ENCODE results near the gene ROCK2. TPM values are rescaled to one million over a fixed set of nuclear protein-coding genes. Genes with fewer than 3 reads are reported as not detected.
A peak's percentile ranks its signal among the peaks of the same experiment; 100 is the strongest.

Gene ROCK2
- total RNA-seq, 3 donors from 2014 or later (not counting 1 experiment from before 2014, with no cell fraction given) = 19.9 to 28.2 (median 21.9) TPM

DNA sequence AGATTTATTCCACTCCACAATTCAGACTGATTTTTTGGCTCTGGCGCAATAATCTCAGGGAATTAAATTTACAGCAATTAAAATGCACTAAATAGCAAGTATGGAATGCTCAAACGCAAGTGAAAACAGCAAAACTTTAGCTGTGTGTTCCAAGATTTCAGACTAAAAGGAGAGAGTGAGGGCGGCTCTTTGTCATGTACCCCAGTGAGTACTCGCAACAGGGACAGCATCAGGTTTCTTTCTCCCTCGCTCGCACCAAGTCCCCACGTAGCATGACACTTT lies 1.1 kb downstream of the ROCK2 start:
- H3K27me3 Mint-ChIP-seq (ENCODE audit: low read depth in 2 of 2) = no peaks in the 10 kb centered on the region
- peak overlapping the region; percentile 87 to 94 for H3K27ac Mint-ChIP-seq
- WGBS (ENCODE audit: insufficient coverage) = 2% methylated on average over 7 of the region's 7 CpGs

GRCh38 chr2:11342551-11343367 lies 1.7 kb downstream of the ROCK2 start:
- H3K27me3 Mint-ChIP-seq (ENCODE audit: low read depth in 2 of 2) = no peaks in the 10 kb centered on the region
- ATAC-seq = no peak
- H3K4me1 ChIP-seq (ENCODE audit: control insufficient read depth, insufficient read depth, low read length) = peaks cover 11% of the 10 kb centered on the region
- intact Hi-C loops (cut with micrococcal nuclease) = loop anchor here (10.0 kb wide), 1 partner anchor 188 kb away; the partner anchor contains the start of gene SLC66A3
- peak overlapping the region; percentile 87 to 94 for H3K27ac Mint-ChIP-seq
- DNase-seq = peak in 1 of 2 donors; percentile 11
- H3K9me3 ChIP-seq (ENCODE audit: control insufficient read depth, insufficient read depth, low read length) = no peaks in the 10 kb centered on the region
- no peaks in the 10 kb centered on the region for H3K36me3 Mint-ChIP-seq
- H3K4me1 Mint-ChIP-seq = peaks cover 21 to 31% of the 10 kb centered on the region in 2 donors
- H3K27me3 ChIP-seq (ENCODE audit: control insufficient read depth, insufficient read depth, low read length) = no peaks in the 10 kb centered on the region
- H3K27ac ChIP-seq (ENCODE audit: low read length) = no peak overlapping the region
- WGBS (ENCODE audit: insufficient coverage) = 17% methylated on average over 14 of the region's 14 CpGs
- TF ChIP-seq, protein P1, sequence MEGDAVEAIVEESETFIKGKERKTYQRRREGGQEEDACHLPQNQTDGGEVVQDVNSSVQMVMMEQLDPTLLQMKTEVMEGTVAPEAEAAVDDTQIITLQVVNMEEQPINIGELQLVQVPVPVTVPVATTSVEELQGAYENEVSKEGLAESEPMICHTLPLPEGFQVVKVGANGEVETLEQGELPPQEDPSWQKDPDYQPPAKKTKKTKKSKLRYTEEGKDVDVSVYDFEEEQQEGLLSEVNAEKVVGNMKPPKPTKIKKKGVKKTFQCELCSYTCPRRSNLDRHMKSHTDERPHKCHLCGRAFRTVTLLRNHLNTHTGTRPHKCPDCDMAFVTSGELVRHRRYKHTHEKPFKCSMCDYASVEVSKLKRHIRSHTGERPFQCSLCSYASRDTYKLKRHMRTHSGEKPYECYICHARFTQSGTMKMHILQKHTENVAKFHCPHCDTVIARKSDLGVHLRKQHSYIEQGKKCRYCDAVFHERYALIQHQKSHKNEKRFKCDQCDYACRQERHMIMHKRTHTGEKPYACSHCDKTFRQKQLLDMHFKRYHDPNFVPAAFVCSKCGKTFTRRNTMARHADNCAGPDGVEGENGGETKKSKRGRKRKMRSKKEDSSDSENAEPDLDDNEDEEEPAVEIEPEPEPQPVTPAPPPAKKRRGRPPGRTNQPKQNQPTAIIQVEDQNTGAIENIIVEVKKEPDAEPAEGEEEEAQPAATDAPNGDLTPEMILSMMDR (IDR thresholded peaks at IDR 0.05) = no peak
- H3K4me3 ChIP-seq (ENCODE audit: low read length) = peak overlapping the region; percentile 92
- no peaks in the 10 kb centered on the region for H3K36me3 ChIP-seq (ENCODE audit: control insufficient read depth, insufficient read depth, low read length)
- peak overlapping the region; percentile 99 for H3K4me3 Mint-ChIP-seq
- no peaks in the 10 kb centered on the region for H3K9me3 Mint-ChIP-seq

More for the DNA sequence above, 1.1 kb downstream of the ROCK2 start:
- TF ChIP-seq, protein P1 (IDR thresholded peaks at IDR 0.05) = no peak
- peaks cover 11% of the 10 kb centered on the region for H3K4me1 ChIP-seq (ENCODE audit: control insufficient read depth, insufficient read depth, low read length)
- no peak for DNase-seq
- Mint-ChIP-seq H3K4me3 (peak overlapping the region; percentile 99), H3K9me3 (no peaks in the 10 kb centered on the region), H3K4me1 (peaks cover 21 to 31% of the 10 kb centered on the region in 2 donors), H3K36me3 (no peaks in the 10 kb centered on the region)
- H3K27ac ChIP-seq (ENCODE audit: low read length) = no peak overlapping the region
- no peaks in the 10 kb centered on the region for H3K9me3 ChIP-seq (ENCODE audit: control insufficient read depth, insufficient read depth, low read length)
- H3K36me3 ChIP-seq (ENCODE audit: control insufficient read depth, insufficient read depth, low read length) = no peaks in the 10 kb centered on the region
- H3K4me3 ChIP-seq (ENCODE audit: low read length) = peak overlapping the region; percentile 92
- H3K27me3 ChIP-seq (ENCODE audit: control insufficient read depth, insufficient read depth, low read length) = no peaks in the 10 kb centered on the region
- intact Hi-C loops (cut with micrococcal nuclease) = loop anchor here (10.0 kb wide), 1 partner anchor 189 kb away; the partner anchor contains the start of gene SLC66A3
- ATAC-seq = no peak

DNA sequence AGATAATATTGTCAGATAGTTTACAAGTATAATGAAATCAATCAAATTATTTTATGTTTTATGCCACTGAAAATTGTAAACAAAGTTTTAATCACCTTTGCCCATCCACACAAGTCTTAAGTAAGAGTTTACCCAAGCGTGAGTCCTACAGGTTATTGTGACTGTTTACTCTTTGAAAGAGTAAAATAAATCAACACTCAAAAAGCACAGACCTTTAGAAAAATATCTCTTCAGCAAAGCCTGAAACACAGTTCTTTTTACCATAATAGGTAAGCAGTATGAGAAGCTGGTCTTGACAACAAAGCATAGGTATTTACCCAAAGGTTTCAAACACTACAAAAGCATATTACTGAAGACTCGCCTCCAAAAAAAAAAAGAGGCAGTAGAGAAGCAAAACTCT lies 3.7 kb downstream of the ROCK2 start:
- ATAC-seq = no peak

More for the DNA sequence above, 3.7 kb downstream of the ROCK2 start:
- H3K4me3 ChIP-seq (ENCODE audit: low read length) = no peak overlapping the region
- WGBS (ENCODE audit: insufficient coverage) = 86% methylated on average over 1 of the region's 2 CpGs
- intact Hi-C loops (cut with micrococcal nuclease) = loop anchor here (10.0 kb wide), 1 partner anchor 186 kb away; the partner anchor contains the start of gene SLC66A3
- Mint-ChIP-seq H3K9me3 (no peaks in the 10 kb centered on the region), H3K27ac (peak overlapping the region in 1 of 2 donors; percentile 27), H3K4me1 (peaks cover 21 to 31% of the 10 kb centered on the region in 2 donors), H3K36me3 (no peaks in the 10 kb centered on the region), H3K4me3 (no peak overlapping the region), H3K27me3 (ENCODE audit: low read depth in 2 of 2) (no peaks in the 10 kb centered on the region)
- no peaks in the 10 kb centered on the region for H3K27me3 ChIP-seq (ENCODE audit: control insufficient read depth, insufficient read depth, low read length)
- TF ChIP-seq, protein P1 (IDR thresholded peaks at IDR 0.05) = no peak
- H3K27ac ChIP-seq (ENCODE audit: low read length) = no peak overlapping the region
- DNase-seq = no peak
- no peaks in the 10 kb centered on the region for H3K9me3 ChIP-seq (ENCODE audit: control insufficient read depth, insufficient read depth, low read length)
- peaks cover 11% of the 10 kb centered on the region for H3K4me1 ChIP-seq (ENCODE audit: control insufficient read depth, insufficient read depth, low read length)
- H3K36me3 ChIP-seq (ENCODE audit: control insufficient read depth, insufficient read depth, low read length) = no peaks in the 10 kb centered on the region
